A673 (cell line): ENCODE measurements around the gene CHRNA5. TPM values are rescaled to one million over a fixed set of nuclear protein-coding genes. Genes with fewer than 3 reads are reported as not detected.

Experiments used
- BruUV-seq: library from RNA; stranded (reverse); fragments of 400-500 nt; replicated peaks from 2 replicates; lab custom pipeline; 2021; lab: Mats Ljungman, UMichigan
- CTCF ChIA-PET: fragments of 300-600 bp; sonication (Branson Sonifier 250); formaldehyde crosslinking; loops from one replicate; lab custom pipeline; 2022; ENCODE audit warnings: antibody characterized with exemption; lab: Charles Lee
- POLR2A ChIA-PET: fragments of 300-600 bp; sonication (Branson Sonifier 250); formaldehyde crosslinking; loops from one replicate; lab custom pipeline; 2022; ENCODE audit warnings: antibody characterized with exemption; ENCODE audit not compliant: low non-redundant PET; lab: Charles Lee
- DNase-seq: peaks from one replicate; pipeline ENCODE4 v3.0.0-alpha.2; 2015; ENCODE audit warnings: low spot score
- H3K27ac ChIP-seq: fragments of 200-600 bp; sonication (generic); 2 replicates; pipeline ENCODE4 v1.5.1; 2016; ENCODE audit warnings: mixed run types, low read depth, mild to moderate bottlenecking, mixed read lengths, antibody characterized with exemption, low read length; ENCODE audit not compliant: poor library complexity, severe bottlenecking
- H3K27me3 ChIP-seq: fragments of 200-600 bp; sonication (generic); replicated peaks from 2 replicates; pipeline ENCODE4 v1.6.1; 2017; ENCODE audit warnings: mixed run types, low read depth, mild to moderate bottlenecking, mixed read lengths, antibody characterized with exemption, low read length; ENCODE audit not compliant: insufficient read depth, poor library complexity
- H3K36me3 ChIP-seq: fragments of 200-600 bp; sonication (generic); 2 replicates; pipeline ENCODE4 v1.6.1; 2016; ENCODE audit warnings: mixed run types, mild to moderate bottlenecking, mixed read lengths, antibody characterized with exemption, low read length; ENCODE audit not compliant: insufficient read depth, poor library complexity, severe bottlenecking
- H3K4me1 ChIP-seq: fragments of 200-600 bp; sonication (generic); 2 replicates; pipeline ENCODE4 v1.6.1; 2017; ENCODE audit warnings: mixed run types, mild to moderate bottlenecking, mixed read lengths, antibody characterized with exemption, low read length; ENCODE audit not compliant: insufficient read depth, poor library complexity, severe bottlenecking
- H3K4me3 ChIP-seq: fragments of 200-600 bp; sonication (generic); 2 replicates; pipeline ENCODE4 v1.5.1; 2016; ENCODE audit warnings: low read depth, mixed run types, mild to moderate bottlenecking, mixed read lengths, low read length; ENCODE audit not compliant: poor library complexity, severe bottlenecking
- H3K9me3 ChIP-seq: fragments of 200-600 bp; sonication (generic); 2 replicates; pipeline ENCODE4 v1.6.1; 2016; ENCODE audit warnings: mixed run types, low read depth, mild to moderate bottlenecking, mixed read lengths, antibody characterized with exemption, low read length; ENCODE audit not compliant: poor library complexity, severe bottlenecking
- CTCF ChIP-seq: fragments of 300-800, 200-600 bp; sonication (generic); conservative IDR thresholded peaks from 2 replicates; pipeline ENCODE4 v1.5.1; 2017; ENCODE audit warnings: low read depth, mild to moderate bottlenecking, antibody characterized with exemption, low read length, moderate library complexity, mixed read lengths
- EZH2 ChIP-seq: fragments of 200-600 bp; sonication (generic); IDR thresholded peaks from 2 replicates; pipeline ENCODE4 v1.6.1; 2017; ENCODE audit warnings: borderline replicate concordance, low read depth, mild to moderate bottlenecking, mixed read lengths, antibody characterized with exemption, low read length; ENCODE audit not compliant: poor library complexity, severe bottlenecking
- intact Hi-C: fragments of 100-400 bp; cut with micrococcal nuclease; formaldehyde crosslinking; loops from one replicate; pipeline ENCODE4 v1.10.0; 2022; ENCODE audit not compliant: unreplicated experiment
- total RNA-seq: library from RNA; stranded (reverse); gene quantifications from 2 replicates; pipeline ENCODE4 v1.2.3, GENCODE V29; 2021

The CHRNA5 gene
- total RNA-seq, 1 experiment from 2014 or later: 19.1 TPM

- Histone ChIP-seq H3K27ac (no peak overlapping the region), H3K4me3 (no peak overlapping the region), H3K27me3 (peaks cover 88% of the 10 kb centered on the region), H3K4me1 (no peaks in the 10 kb centered on the region), H3K36me3 (no peaks in the 10 kb centered on the region), H3K9me3 (no peaks in the 10 kb centered on the region)
- TF ChIP-seq EZH2: no peak
- ChIA-PET POLR2A (interaction anchor here (0.6 kb wide), 1 partner anchor 1982 kb away, joined by 9 read pairs; no protein-coding TSS in a partner anchor), CTCF (no interaction called here)
- no TSS peak for BruUV-seq
- intact Hi-C loops: no loop called here
- DNase-seq: no peak
Measured at GRCh38 chr15:78627348-78627747, 62.0 kb downstream of the CHRNA5 start.

DNA sequence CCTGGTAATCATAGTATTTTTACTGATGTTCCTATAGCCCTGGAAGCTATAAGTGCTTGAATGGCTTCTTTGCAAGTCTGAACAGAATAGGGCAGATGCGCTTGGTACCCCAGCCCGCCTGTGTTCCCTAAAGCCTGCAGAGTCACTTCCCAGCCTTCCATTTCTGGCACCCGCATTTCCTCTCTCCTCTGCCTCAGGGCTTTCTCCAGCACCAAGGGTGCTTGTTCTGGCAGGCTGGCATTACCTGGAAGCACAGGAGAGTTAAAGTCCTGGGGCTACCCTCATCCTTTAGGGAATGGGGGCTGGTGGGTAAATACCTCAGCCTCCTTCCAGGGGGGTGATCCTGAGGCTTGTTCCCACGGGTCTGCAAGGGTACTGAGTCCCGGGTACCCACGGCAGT lies 62.9 kb downstream of the CHRNA5 start:
- no peak for TF ChIP-seq EZH2
- no peak for TF ChIP-seq CTCF
- H3K27me3 ChIP-seq: peaks cover 86% of the 10 kb centered on the region
- DNase-seq: no peak
- no peaks in the 10 kb centered on the region for H3K4me1 ChIP-seq
- H3K27ac ChIP-seq: no peak overlapping the region
- H3K4me3 ChIP-seq: no peak overlapping the region
- H3K36me3 ChIP-seq: no peaks in the 10 kb centered on the region
- intact Hi-C loops: no loop called here
- ChIA-PET CTCF (no interaction called here), POLR2A (no interaction called here)
- peaks cover 4% of the 10 kb centered on the region for H3K9me3 ChIP-seq
- no TSS peak for BruUV-seq

- POLR2A ChIA-PET: interaction anchor here (0.6 kb wide), 1 partner anchor 72 kb away, joined by 4 read pairs; no protein-coding TSS in a partner anchor
- TF ChIP-seq CTCF (no peak), EZH2 (peak; percentile 16)
- H3K9me3 ChIP-seq: peaks cover 8% of the 10 kb centered on the region
Measured at GRCh38 chr15:78629031-78629715, 63.9 kb downstream of the CHRNA5 start.

More at GRCh38 chr15:78629031-78629715, 63.9 kb downstream of the CHRNA5 start:
- Histone ChIP-seq H3K36me3 (no peaks in the 10 kb centered on the region), H3K4me3 (no peak overlapping the region), H3K4me1 (no peaks in the 10 kb centered on the region), H3K27me3 (peaks cover 86% of the 10 kb centered on the region), H3K27ac (no peak overlapping the region)
- DNase-seq: no peak
- CTCF ChIA-PET: no interaction called here
- intact Hi-C loops: no loop called here
- no TSS peak for BruUV-seq
